Activated CD4-positive, alpha-beta T cell treated with anti-CD3 and anti-CD28 coated beads, Interleukin-2, amount 10 ng/mL, durations not matched to agents 7 days and 5 days (primary cell): ENCODE results near the gene TMEM232. TPM values are rescaled to one million over a fixed set of nuclear protein-coding genes. Genes with fewer than 3 reads are reported as not detected.
"Not testable (repeated sequence)": the region's sequence is repeated elsewhere in the genome, so short reads cannot be mapped to it uniquely, and the experiment has no call there.

ENCODE experiments used
- CTCF ChIA-PET: fragments of 350-600 bp; sonication (Branson Sonifier 250); formaldehyde crosslinking; loops from one replicate; lab custom pipeline; 2021; ENCODE audit warnings: antibody characterized with exemption; lab: Charles Lee
- POLR2A ChIA-PET: fragments of 350-600 bp; sonication (Branson Sonifier 250); formaldehyde crosslinking; loops from one replicate; lab custom pipeline; 2021; ENCODE audit warnings: antibody characterized with exemption; lab: Charles Lee
- DNase-seq: peaks from one replicate; pipeline ENCODE4 v3.0.0-alpha.2; 2020
- H3K27ac Mint-ChIP-seq: one replicate; pipeline ENCODE4 v1.8.0; 2021; ENCODE audit warnings: mild to moderate bottlenecking, moderate library complexity, mixed read lengths
- H3K27me3 Mint-ChIP-seq: one replicate; pipeline ENCODE4 v1.8.0; 2021; ENCODE audit warnings: mixed read lengths
- H3K36me3 Mint-ChIP-seq: one replicate; pipeline ENCODE4 v1.8.0; 2021; ENCODE audit warnings: low read depth, mixed read lengths
- H3K4me1 Mint-ChIP-seq: one replicate; pipeline ENCODE4 v1.8.0; 2021; ENCODE audit warnings: mixed read lengths
- H3K4me3 Mint-ChIP-seq: one replicate; pipeline ENCODE4 v1.8.0; 2021; ENCODE audit warnings: mild to moderate bottlenecking, moderate library complexity, mixed read lengths
- H3K9me3 Mint-ChIP-seq: one replicate; pipeline ENCODE4 v1.8.0; 2021; ENCODE audit warnings: mixed read lengths
- total RNA-seq, 2 experiments: library from RNA; stranded (reverse); gene quantifications; one replicate each; pipeline ENCODE4 v1.2.3, GENCODE V29; 2021

Gene TMEM232
- total RNA-seq, 2 experiments from 2014 or later = 0.60 to 0.64 TPM

DNA sequence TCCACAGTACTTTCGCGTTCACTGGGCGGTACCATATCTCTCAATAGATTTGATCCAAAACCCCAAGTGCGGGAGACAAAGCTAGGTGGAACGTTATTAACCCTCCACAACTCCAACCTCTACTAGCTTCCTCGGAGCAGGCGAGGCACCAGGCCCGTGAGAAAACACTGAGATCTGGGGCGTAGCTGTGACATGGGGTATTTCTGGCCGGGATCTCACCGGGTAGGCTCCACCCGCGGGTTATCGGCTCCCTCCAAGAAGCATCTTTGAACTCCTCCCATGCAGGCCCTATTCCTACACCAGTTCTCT is 12.0 kb upstream of the TMEM232 start:
- peak overlapping the region; percentile 95 for H3K27ac Mint-ChIP-seq
- CTCF ChIA-PET = interaction anchor here (0.8 to 1.4 kb wide), 5 partner anchors 8 to 22 kb away, joined by 3 to 4 read pairs (median 3); partner anchors contain the start of gene TMEM232
- no peak for DNase-seq

DNA sequence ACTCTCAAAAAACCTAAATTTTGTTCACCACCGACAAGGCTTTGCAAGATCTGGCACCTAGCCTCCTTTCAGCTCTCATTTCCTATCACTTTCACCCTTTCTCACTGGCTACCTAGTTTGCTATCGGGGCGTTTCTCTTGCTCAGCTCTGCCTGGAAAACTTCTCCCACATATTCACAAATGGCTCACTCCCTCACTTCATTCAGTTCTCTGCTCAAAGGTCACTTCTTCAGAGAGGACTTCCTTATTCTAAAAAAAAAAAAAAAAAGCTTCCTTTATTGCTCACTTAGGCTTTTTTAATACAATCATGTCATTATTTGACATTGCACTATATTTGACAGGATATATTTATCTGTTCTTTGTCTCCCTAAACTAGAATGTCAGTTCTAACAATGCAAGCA is 10.3 kb upstream of the TMEM232 start:
- Mint-ChIP-seq H3K27me3 (peaks cover 12% of the 10 kb centered on the region), H3K4me1 (peaks cover 34% of the 10 kb centered on the region), H3K4me3 (no peak overlapping the region), H3K27ac (no peak overlapping the region), H3K36me3 (peaks cover 5% of the 10 kb centered on the region), H3K9me3 (no peaks in the 10 kb centered on the region)
- CTCF ChIA-PET = no interaction called here
- no peak for DNase-seq
- POLR2A ChIA-PET = interaction anchor here (0.7 kb wide), 1 partner anchor 490 kb away, joined by 6 read pairs; no protein-coding TSS in a partner anchor

More for the DNA sequence above, 12.0 kb upstream of the TMEM232 start:
- Mint-ChIP-seq H3K27me3 (peaks cover 12% of the 10 kb centered on the region), H3K9me3 (no peaks in the 10 kb centered on the region), H3K4me1 (peaks cover 40% of the 10 kb centered on the region), H3K4me3 (peak overlapping the region; percentile 96), H3K36me3 (peaks cover 5% of the 10 kb centered on the region)
- POLR2A ChIA-PET = interaction anchor here (0.5 kb wide), 1 partner anchor 64 kb away, joined by 3 read pairs; no protein-coding TSS in a partner anchor

DNA sequence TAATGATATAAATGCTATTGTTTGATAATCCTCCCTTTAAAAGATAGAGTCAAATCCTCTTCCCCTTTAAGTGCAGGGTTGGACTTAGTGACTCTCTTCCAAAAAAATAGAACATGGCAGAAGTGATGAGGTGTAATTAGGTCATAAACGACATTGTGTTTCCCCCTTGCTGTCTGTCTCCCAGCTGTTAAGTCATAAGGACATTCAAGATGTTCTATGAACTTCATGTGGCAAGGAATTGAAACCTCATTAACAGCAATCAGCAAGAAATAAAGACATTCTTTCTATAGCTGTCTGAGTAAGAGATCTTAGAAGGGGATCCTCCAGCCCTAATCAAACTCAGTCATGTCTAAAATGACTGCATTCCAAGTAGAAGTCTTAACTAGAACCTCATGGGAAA is 9.1 kb upstream of the TMEM232 start:
- H3K27me3 Mint-ChIP-seq = peaks cover 12% of the 10 kb centered on the region
- CTCF ChIA-PET = interaction anchor here (1.1 kb wide), 1 partner anchor 17 kb away, joined by 4 read pairs; no protein-coding TSS in a partner anchor
- peaks cover 24% of the 10 kb centered on the region for H3K4me1 Mint-ChIP-seq
- H3K9me3 Mint-ChIP-seq = no peaks in the 10 kb centered on the region
- DNase-seq = no peak
- no peak overlapping the region for H3K27ac Mint-ChIP-seq
- peaks cover 5% of the 10 kb centered on the region for H3K36me3 Mint-ChIP-seq
- POLR2A ChIA-PET = no interaction called here
- no peak overlapping the region for H3K4me3 Mint-ChIP-seq

DNA sequence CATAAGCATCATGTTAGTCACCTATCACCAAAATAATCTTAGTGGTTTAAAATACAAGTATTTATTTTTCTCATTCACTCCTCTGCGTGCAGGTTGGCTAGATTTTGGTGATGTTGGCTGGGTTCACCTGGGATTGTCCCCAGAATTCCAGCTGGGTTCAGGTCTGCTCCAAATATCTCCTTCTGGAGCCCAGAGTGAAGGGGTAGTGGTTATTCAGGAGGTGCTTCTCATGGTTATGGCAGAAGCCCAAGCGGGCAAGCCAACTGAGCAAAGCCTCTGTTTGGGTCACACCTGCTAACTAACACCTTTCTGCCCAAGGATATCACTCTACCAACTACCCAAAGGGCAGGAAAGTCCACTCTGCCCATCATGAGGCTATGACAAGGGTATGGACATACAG is 7.6 kb upstream of the TMEM232 start:
- DNase-seq = no peak
- ChIA-PET CTCF (no interaction called here), POLR2A (no interaction called here)
- no peaks in the 10 kb centered on the region for H3K9me3 Mint-ChIP-seq
- H3K27ac Mint-ChIP-seq = no peak overlapping the region
- H3K27me3 Mint-ChIP-seq = peaks cover 12% of the 10 kb centered on the region
- H3K4me3 Mint-ChIP-seq = no peak overlapping the region
- peaks cover 13% of the 10 kb centered on the region for H3K4me1 Mint-ChIP-seq
- H3K36me3 Mint-ChIP-seq = peaks cover 2% of the 10 kb centered on the region

DNA sequence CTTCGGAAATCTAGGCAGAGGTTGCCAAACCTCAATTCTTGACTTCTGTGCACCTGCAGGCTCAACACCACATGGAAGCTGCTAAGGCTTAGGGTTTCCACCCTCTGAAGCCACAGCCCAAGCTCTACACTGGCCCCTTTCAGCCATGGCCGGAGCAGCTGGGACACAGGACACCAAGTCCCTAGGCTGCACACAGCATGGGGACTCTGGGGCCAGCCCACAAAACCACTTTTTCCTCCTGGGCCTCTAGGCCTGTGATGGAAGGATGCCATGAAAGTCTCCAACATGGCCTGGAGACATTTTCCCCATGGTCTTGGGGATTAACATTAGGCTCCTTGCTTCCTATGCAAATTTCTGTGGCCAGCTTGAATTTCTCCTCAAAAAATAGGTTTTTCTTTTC is 5.0 kb upstream of the TMEM232 start:
- CTCF ChIA-PET = not testable (repeated sequence)

DNA sequence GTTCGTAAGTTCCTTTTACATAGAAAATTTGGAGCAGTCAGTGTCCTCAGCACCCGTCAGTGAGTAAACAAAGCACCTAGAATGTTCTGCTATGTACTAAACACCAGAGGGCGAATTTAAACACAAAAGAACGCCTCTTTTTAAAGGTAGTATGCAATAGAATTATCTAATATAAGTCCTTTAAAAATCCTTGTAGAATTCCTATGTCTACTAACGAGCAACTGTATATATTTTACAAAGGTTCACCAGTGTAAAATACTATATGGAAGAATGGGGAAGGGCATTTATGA is 499 bp upstream of the TMEM232 start:
- ChIA-PET POLR2A (no interaction called here), CTCF (interaction anchor here (1.0 kb wide), 1 partner anchor 12 kb away, joined by 3 read pairs; the partner anchor contains the start of gene SLC25A46)
- peak overlapping the region; percentile 74 for H3K27ac Mint-ChIP-seq
- peaks cover 5% of the 10 kb centered on the region for H3K4me1 Mint-ChIP-seq
- no peak for DNase-seq
- no peaks in the 10 kb centered on the region for H3K27me3 Mint-ChIP-seq
- peak overlapping the region; percentile 76 for H3K4me3 Mint-ChIP-seq
- H3K9me3 Mint-ChIP-seq = no peaks in the 10 kb centered on the region
- no peaks in the 10 kb centered on the region for H3K36me3 Mint-ChIP-seq

More for the DNA sequence above, 5.0 kb upstream of the TMEM232 start:
- H3K27me3 Mint-ChIP-seq, DNase-seq, H3K27ac Mint-ChIP-seq, H3K9me3 Mint-ChIP-seq, H3K4me1 Mint-ChIP-seq, H3K4me3 Mint-ChIP-seq, H3K36me3 Mint-ChIP-seq, POLR2A ChIA-PET: not testable (repeated sequence)

DNA sequence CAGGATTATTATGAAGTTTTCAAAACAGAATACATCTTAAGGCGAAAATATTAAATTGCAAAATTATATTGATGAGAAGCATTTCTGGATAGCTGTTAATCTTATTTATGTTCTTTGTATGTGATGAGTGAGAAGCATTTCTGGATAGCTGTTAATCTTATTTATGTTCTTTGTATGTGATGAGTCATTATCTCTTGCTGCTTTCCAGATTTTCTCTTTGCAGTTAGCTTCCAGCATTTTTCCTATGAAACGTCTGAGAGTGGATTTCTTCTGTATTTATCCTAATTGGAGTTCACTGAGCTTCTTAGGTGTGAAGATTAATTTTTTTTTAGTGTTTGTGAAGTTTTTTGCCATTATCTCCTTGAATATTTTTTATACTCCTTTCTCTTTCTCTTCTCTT is 8.2 kb downstream of the TMEM232 start:
- CTCF ChIA-PET = no interaction called here
- POLR2A ChIA-PET = no interaction called here
- H3K4me3 Mint-ChIP-seq = no peak overlapping the region
- H3K27ac Mint-ChIP-seq = no peak overlapping the region
- no peaks in the 10 kb centered on the region for H3K9me3 Mint-ChIP-seq
- H3K36me3 Mint-ChIP-seq = no peaks in the 10 kb centered on the region
- no peak for DNase-seq
- H3K27me3 Mint-ChIP-seq = peaks cover 9% of the 10 kb centered on the region
- H3K4me1 Mint-ChIP-seq = no peaks in the 10 kb centered on the region

DNA sequence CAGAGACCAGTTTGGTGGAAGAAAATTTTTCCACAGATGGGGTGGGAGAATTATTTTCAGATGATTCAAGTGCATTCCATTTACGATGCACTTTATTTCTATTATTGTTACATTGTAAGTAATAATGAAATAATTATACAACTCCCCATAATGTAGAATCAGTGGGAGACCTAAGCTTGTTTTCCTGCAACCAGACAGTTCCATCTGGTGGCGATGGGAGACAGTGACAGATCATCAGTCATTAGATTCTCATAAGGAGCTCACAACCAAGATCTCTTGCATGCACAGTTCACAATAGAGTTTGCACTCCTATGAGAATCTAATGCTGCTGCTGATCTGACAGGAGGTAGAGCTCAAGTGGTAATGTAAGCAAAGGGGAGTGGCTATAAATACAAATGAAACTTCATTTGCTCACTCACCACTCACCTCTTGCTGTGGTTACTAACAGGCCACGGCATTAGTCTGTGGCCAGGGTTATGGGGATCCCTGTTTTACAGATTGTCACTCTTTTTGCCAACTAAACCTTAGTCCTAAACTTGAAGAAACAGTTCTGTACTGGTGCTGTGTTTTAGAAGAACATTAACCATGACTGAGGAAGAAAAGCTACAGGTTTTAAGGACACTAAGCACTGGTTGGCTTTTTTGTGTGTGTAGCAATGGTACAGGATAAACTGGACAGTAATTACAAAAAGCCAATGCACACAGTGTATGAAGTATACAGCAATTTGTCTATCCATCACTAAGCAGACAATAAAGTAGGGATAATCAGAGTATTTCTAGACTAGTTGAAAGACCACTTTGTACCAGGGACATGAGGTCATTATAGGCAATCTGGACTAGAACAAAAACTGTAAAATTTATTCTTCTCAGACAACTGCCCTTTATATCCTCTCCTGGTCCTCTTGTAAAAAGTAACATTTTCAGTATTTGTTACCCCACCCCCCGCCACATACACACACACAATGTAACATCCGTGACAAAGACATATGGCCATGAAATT is 9.9 kb downstream of the TMEM232 start:
- Mint-ChIP-seq H3K36me3 (no peaks in the 10 kb centered on the region), H3K4me3 (no peak overlapping the region), H3K9me3 (no peaks in the 10 kb centered on the region), H3K27me3 (peaks cover 9% of the 10 kb centered on the region), H3K4me1 (no peaks in the 10 kb centered on the region), H3K27ac (no peak overlapping the region)
- POLR2A ChIA-PET = no interaction called here
- CTCF ChIA-PET = interaction anchor here (1.0 kb wide), 1 partner anchor 21 kb away, joined by 3 read pairs; no protein-coding TSS in a partner anchor
- DNase-seq = no peak

DNA sequence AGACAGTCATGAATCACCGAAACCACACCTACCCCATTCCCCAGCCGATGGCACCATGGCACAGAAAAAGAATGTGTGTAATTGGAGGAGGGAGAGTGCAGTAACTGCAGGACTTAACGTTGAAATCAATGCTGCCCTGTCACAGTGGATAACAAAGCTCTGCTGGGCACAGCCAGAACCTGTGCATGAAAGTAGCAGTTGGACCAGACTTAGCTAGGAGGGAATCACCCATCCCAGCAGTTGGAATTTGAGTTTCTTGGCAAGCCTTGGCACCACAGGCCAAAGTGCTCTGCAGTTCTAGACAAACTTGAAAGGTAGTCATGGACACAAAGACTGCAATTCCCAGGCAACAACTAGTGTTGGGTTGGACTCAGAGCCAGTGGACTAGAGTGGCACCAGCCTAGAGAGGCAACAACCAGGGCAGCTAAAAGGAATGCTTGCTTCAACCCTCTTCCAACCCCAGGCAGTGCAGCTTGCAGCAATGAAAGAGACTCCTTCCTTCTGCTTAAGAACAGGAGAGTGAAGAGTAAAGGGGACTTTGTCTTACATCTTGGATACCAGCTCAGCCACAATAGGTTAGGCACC is 19.1 kb downstream of the TMEM232 start:
- no peak for DNase-seq
- no peaks in the 10 kb centered on the region for H3K4me1 Mint-ChIP-seq
- H3K27me3 Mint-ChIP-seq = peaks cover 13% of the 10 kb centered on the region
- H3K4me3 Mint-ChIP-seq = no peak overlapping the region
- no peak overlapping the region for H3K27ac Mint-ChIP-seq
- H3K36me3 Mint-ChIP-seq = no peaks in the 10 kb centered on the region
- POLR2A ChIA-PET = no interaction called here
- CTCF ChIA-PET = no interaction called here
- no peaks in the 10 kb centered on the region for H3K9me3 Mint-ChIP-seq

DNA sequence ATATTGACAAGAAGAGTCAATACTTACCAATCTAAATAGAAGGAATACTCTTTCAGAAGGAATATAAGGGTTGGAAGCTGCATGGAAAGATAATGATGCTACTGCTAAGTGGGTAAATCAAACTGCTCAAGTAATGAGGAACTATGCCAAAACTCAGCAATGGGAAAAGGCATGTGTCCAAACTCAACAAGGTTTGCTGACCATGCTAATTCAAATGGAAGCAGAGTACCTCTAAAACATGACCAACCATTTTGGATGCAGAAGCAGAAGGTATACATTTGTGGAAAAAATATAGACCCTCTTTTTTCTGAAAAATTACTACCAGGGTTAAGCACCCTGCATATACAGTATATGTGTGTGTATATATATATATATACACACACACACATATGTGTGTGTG is 21.1 kb downstream of the TMEM232 start:
- POLR2A ChIA-PET = no interaction called here
- peaks cover 11% of the 10 kb centered on the region for H3K27me3 Mint-ChIP-seq
- H3K9me3 Mint-ChIP-seq = no peaks in the 10 kb centered on the region
- CTCF ChIA-PET = no interaction called here
- no peak for DNase-seq
- no peak overlapping the region for H3K27ac Mint-ChIP-seq
- no peaks in the 10 kb centered on the region for H3K36me3 Mint-ChIP-seq
- no peak overlapping the region for H3K4me3 Mint-ChIP-seq
- no peaks in the 10 kb centered on the region for H3K4me1 Mint-ChIP-seq

DNA sequence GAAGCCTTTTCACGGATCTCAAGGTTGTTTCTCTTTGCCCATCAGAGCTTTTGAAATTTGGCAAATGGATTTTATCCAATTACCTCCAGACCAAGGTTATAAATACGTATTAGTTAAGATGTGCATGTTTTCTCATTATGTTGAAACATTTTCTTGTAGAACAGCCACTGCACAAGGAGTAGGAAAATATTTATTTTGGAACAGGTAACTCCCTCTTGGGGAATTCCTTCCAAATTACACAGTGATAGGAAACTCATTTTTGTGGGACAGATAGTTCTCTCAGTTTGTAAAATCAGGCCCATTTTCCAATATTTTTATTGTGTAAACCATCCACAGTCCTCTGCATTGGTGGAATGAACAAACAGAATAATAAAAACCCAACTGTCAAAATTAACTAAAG is 23.0 kb downstream of the TMEM232 start:
- no peak overlapping the region for H3K4me3 Mint-ChIP-seq
- H3K27ac Mint-ChIP-seq = no peak overlapping the region
- no peak for DNase-seq
- CTCF ChIA-PET = interaction anchor here (0.6 kb wide), 1 partner anchor 1392 kb away, joined by 3 read pairs; no protein-coding TSS in a partner anchor
- POLR2A ChIA-PET = no interaction called here
- no peaks in the 10 kb centered on the region for H3K36me3 Mint-ChIP-seq
- H3K27me3 Mint-ChIP-seq = peaks cover 5% of the 10 kb centered on the region
- H3K9me3 Mint-ChIP-seq = no peaks in the 10 kb centered on the region
- no peaks in the 10 kb centered on the region for H3K4me1 Mint-ChIP-seq

DNA sequence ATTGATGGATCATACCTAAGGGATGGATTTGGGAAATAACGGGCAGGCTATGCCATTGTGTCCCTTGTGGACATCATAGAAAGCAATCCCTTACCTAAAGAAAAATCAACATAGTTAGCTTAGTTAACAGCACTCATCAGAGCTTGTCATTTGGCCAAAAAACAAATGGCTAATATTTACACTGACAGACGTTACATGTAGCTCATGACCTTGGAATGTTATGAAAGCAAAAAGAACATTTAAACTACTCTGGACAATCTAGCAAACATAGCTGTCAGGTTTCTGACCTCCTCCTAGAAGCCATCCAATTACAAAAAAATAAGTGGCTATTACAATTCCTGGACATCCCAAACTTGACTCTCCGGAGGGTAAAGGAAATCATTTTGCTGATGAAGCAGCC is 23.8 kb downstream of the TMEM232 start:
- POLR2A ChIA-PET = no interaction called here
- Mint-ChIP-seq H3K27ac (no peak overlapping the region), H3K4me1 (no peaks in the 10 kb centered on the region), H3K27me3 (peaks cover 5% of the 10 kb centered on the region), H3K4me3 (no peak overlapping the region), H3K36me3 (no peaks in the 10 kb centered on the region), H3K9me3 (no peaks in the 10 kb centered on the region)
- DNase-seq = no peak
- CTCF ChIA-PET = interaction anchor here (0.6 kb wide), 1 partner anchor 1393 kb away, joined by 3 read pairs; no protein-coding TSS in a partner anchor

DNA sequence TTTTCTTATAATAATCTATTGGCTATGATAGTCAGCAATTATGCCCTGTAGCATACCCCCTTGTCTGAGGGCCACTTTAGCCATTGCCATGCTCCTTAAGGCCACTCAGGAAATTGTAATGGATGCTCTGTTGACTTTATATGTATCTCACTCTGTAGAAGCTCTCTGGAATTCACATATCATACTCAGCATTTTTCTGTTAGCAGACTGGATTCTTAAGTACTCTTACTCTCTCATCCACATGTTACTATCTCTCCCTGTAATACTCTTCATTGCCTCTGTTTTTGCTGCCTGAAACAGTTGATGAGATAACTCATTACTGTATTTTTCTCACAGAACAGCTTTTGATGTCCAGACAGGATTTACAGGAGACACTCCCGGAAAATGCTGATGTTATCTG is 24.2 kb downstream of the TMEM232 start:
- no peaks in the 10 kb centered on the region for H3K4me1 Mint-ChIP-seq
- H3K27me3 Mint-ChIP-seq = peaks cover 5% of the 10 kb centered on the region
- no peaks in the 10 kb centered on the region for H3K36me3 Mint-ChIP-seq
- H3K27ac Mint-ChIP-seq = no peak overlapping the region
- DNase-seq = no peak
- ChIA-PET POLR2A (no interaction called here), CTCF (interaction anchor here (0.7 kb wide), 1 partner anchor 12 kb away, joined by 3 read pairs; no protein-coding TSS in a partner anchor)
- no peaks in the 10 kb centered on the region for H3K9me3 Mint-ChIP-seq
- no peak overlapping the region for H3K4me3 Mint-ChIP-seq
